Measurements from ENCODE around the gene HNRNPDL.
"Not testable (repeated sequence)": the region's sequence is repeated elsewhere in the genome, so short reads cannot be mapped to it uniquely, and the experiment has no call there.

The HNRNPDL gene

DNA sequence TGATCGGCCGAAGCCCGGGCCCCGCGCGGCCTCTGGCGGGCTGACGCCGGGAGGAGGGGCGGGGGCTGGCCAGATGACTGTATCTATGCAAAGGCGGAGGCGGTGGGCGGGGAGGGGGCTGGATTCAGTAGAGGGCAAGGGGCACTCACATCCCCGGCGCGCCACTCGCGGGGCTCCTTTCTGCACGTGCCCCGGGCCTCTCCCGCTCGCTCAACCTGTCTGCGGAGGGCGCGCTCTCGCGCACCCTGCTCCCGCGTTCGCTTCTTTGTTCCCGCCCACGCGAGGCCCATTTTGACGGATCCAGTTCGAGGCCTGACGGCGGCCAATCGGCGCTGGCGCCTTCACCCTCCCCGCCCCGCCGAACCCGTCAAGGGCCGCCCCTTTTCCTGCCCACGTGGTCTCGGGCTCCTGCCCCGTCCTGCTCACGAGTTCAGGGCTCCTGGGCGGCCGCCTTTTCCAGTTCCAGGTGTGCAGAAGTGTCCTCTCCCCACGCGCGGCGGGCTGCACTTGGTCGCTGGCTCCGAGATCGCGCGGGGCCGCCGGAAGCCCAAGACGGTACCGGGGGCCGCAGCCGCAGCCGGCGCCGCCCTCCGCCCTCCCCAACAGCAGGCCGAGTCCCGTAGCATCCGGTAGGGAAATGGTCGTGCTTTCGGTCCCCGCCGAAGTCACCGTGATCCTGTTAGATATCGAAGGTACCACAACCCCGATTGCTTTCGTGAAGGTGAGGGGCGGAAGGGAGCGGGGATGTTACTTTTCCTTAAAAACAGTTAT is at the start of gene HNRNPDL, which contains the start of gene ENOPH1:
Gene HNRNPDL (minus strand): TSS at position 270 of the 771 bp plus-strand sequence. CDS start 772 bp downstream, outside the sequence.
Gene ENOPH1 (plus strand): TSS at position 398 of the 771 bp plus-strand sequence. CDS start 240 bp downstream, at position 638.
- peak within 1 kb of the TSS; percentile 67 to 97 (median 87) for H3K4me3 ChIP-seq
- H3K27ac ChIP-seq = peak within 1 kb of the TSS; percentile 93 to 100 (median 98)

- no peak overlapping the region for H3K4me3 ChIP-seq
- H3K27ac ChIP-seq = no peak overlapping the region
Observed at GRCh38 chr4:82479562-82479961, 49.3 kb upstream of the HNRNPDL start.

GRCh38 chr4:82477469-82477868 is 47.2 kb upstream of the HNRNPDL start:
- not testable (repeated sequence) for H3K4me3 ChIP-seq, H3K27ac ChIP-seq

DNA sequence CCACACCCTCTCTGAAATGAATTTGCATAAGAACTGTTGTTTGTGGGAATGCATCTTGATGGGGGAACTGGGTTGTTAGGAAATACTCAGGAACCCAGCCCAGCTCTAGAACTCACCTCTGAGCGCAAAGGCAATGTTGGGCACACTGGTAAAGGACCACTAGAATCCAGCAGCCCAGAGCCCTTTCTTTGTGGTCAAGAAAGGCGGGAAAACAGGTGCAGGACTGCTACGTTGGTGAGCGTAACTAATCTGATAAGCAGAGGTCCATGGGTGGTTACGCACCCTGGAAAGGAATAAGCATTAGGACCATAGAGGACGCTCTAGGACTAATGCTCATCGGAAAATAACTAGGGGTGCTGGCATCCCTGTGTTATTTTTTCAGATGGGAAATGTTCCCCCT is 45.7 kb upstream of the HNRNPDL start:
- not testable (repeated sequence) for H3K4me3 ChIP-seq, H3K27ac ChIP-seq

- H3K4me3 ChIP-seq = no peak overlapping the region
- H3K27ac ChIP-seq = no peak overlapping the region
Observed at GRCh38 chr4:82473621-82474164, 43.4 kb upstream of the HNRNPDL start.

GRCh38 chr4:82473080-82473479 is 42.8 kb upstream of the HNRNPDL start:
- H3K4me3 ChIP-seq, H3K27ac ChIP-seq: not testable (repeated sequence)

- no peak overlapping the region for H3K4me3 ChIP-seq
- no peak overlapping the region for H3K27ac ChIP-seq
Observed at GRCh38 chr4:82469791-82470345, 39.6 kb upstream of the HNRNPDL start.

DNA sequence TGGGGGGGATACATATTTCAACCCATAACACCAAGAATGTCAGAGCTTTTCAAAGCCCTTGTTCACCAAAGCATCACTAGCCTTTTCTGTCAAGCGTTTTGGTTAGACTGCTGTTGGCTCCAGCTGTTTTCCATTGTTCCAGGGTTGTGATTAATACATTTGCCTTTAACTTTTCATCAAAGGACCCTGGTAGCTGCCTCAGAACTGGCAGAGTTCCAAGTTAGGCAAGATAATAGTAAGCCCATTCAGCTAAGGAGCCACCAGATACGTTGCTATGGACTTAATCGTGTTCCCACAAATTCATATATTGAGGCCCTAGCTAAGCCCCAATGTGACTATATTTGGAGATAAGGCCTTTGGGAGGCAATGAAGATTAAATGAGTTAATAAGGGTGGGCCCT is 37.2 kb upstream of the HNRNPDL start:
- no peak overlapping the region for H3K27ac ChIP-seq
- no peak overlapping the region for H3K4me3 ChIP-seq

DNA sequence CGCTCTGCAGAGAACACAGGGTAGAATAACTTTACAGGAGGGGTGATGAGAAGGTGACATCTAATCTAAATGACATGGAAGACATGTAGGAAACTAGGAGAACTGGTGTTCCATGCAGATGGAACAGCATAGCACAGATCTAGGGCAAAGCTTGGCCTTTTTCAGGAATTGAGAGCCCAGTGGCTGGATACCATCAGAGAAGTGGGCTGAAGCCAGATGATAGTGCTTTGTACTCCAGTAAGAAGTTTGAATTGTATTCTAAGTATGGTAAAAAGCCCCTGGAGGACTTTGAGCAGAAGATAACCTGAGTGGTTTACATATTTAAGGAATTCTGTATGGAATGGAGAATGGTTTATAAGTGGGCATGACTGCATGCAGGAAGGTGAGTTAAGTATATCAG is 33.0 kb upstream of the HNRNPDL start:
- H3K27ac ChIP-seq = no peak overlapping the region
- no peak overlapping the region for H3K4me3 ChIP-seq

- no peak overlapping the region for H3K27ac ChIP-seq
- H3K4me3 ChIP-seq = no peak overlapping the region
Observed at GRCh38 chr4:82462415-82462831, 32.2 kb upstream of the HNRNPDL start.

DNA sequence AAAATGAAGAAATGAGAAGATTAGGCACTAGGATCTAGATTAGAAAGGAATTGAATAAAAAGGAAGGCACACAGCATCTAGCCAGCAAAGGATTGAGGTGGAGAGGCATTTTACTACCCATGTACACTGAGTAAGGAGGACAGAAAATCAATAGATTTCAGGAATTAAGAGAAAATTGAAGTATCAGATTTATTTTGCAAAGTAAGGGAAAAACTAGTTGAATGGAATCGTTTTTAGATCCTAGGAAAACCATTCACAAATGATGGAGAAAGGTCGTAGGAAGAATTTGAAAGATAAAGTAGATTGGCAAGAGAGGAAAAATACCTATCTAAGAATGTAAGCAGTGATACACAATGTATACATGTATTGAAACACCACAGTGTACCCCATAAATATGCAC is 31.4 kb upstream of the HNRNPDL start:
- no peak overlapping the region for H3K27ac ChIP-seq

DNA sequence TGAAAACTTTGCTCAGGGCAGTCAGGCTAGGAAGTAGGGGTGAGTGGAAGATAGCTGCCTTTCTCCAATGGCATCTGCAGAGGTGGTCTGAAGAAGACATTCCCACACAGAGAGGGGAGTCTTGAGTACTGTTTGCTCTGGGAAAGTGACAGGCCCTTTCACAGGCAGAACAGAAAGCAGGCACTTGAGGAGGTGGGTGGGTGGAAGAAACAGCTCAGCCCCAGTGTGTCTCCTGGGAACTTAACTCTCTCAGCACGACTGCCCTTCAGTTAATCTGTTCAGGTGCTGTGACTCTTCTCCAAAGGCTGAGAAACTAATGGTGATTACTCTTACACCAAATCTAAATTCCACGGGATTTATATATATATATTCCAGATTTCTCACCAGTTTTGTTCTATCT is 28.5 kb upstream of the HNRNPDL start:
- Histone ChIP-seq H3K27ac (no peak overlapping the region), H3K4me3 (no peak overlapping the region)

More for the DNA sequence above, 31.4 kb upstream of the HNRNPDL start:
- H3K4me3 ChIP-seq = no peak overlapping the region

DNA sequence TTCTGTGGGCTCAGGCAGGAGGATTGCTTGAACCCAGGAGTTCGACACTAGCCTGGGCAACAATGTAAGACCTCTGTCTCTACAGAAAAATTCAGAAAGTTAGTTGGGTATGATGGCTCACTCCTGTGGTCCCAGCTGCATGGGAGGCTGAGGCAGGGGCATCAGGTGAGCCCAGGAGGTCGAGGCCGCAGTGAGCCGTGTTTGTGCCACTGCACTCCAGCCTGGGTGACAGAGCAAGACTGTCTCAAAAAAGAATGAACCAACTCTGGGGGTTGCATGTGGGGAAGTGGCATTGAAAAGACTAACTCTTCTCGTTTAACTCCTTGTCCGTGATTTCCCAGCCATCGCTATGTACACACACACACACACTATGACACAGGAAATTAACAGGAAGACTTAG is 27.0 kb upstream of the HNRNPDL start:
- Histone ChIP-seq H3K27ac (no peak overlapping the region), H3K4me3 (no peak overlapping the region)

DNA sequence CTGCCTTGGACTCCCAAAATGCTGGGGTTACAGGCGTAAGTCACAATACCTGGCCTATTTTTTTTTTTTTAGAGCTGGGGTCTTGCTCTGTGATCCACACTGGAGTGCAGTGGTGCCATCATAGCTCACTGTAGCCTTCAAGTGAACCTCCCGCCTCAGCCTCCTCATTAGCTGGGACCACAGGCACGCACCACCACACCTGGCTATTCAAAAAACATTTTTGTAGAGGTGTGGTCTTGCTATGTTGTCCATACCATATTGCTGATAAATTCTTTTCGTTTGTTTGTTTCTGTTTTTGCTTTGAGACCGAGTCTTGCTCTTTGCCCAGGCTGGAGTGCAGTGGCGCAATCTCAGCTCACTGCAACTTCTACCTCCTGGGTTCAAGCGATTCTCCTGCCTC is 21.8 kb upstream of the HNRNPDL start:
- no peak overlapping the region for H3K27ac ChIP-seq
- no peak overlapping the region for H3K4me3 ChIP-seq

GRCh38 chr4:82450966-82451755 is 20.9 kb upstream of the HNRNPDL start:
- Histone ChIP-seq H3K4me3 (no peak overlapping the region), H3K27ac (peak overlapping the region in 1 of 21 experiments; percentile 4)

DNA sequence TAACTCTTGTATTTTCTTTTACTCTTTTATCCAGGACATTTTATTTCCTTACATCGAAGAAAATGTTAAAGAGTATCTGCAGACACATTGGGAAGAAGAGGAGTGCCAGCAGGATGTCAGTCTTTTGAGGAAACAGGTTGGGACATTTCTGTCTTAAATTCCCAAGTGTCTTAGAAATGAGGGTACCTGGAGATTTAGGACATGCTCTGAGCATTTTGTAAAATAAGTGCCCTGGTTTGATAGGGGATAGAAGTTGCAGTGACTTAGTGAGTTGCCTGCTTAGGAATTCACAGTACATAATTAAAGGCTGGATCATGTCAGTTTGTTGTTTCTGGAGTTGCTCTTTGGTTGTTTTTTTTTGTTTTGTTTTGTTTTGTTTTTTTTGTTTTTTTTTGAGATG is 17.6 kb upstream of the HNRNPDL start:
- H3K4me3 ChIP-seq = no peak overlapping the region
- no peak overlapping the region for H3K27ac ChIP-seq

DNA sequence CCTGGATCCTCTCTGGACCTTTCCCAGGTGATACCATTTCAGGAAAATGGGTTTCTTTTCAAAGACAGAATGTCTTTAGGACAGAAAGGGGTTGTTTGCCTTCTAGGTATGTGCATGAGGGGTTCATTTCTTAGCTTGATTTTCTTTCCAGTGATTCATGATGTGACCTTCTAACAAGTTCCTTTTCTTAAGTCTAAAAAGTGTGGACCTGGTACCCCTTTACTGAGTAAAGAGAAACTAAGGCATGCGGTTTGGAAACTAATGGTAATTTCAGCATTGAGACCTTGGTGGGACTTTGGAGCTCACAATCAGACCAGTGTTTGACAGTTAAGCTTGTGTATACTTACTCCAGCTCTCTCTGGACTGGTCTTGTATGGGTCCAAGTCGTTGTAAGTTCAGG is 8.8 kb upstream of the HNRNPDL start:
- H3K27ac ChIP-seq = no peak overlapping the region

DNA sequence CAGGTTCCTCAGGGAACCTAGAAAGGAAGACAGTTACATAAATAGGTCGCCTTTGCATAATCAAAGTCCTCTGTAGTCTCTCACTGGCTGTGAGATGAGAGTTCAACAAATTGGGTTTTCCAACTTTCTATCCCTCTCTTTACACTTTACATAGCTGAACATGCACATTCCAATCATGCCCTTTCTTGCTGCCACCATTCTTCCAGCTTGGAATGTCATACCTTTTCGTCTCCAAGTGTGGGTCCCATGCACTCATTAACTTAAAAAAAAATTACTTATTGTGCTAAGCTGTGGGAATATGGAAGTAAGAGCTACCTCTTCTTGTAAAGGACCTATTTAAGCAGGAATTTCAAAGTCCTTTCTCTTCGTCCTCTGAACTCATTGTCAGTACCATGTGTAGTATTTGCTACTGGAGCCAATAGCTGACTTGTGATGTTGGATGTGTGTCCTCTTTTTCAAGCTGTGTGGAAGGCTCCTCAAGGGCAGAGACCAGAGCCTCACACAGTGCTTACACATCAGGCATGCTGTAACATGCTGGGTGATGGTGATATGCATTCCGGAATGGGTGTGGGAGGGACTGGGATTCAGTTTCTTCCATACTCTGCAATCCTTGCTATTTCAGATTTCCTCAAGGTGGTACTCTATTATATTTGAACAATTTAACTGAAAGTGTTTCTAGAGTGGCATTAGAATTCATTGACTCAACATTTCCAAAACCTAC is 7.2 kb upstream of the HNRNPDL start:
- H3K4me3 ChIP-seq = no peak overlapping the region
- peak overlapping the region in 4 of 21 experiments; percentile 2 to 42 (median 28) for H3K27ac ChIP-seq

More for the DNA sequence above, 8.8 kb upstream of the HNRNPDL start:
- H3K4me3 ChIP-seq = no peak overlapping the region

DNA sequence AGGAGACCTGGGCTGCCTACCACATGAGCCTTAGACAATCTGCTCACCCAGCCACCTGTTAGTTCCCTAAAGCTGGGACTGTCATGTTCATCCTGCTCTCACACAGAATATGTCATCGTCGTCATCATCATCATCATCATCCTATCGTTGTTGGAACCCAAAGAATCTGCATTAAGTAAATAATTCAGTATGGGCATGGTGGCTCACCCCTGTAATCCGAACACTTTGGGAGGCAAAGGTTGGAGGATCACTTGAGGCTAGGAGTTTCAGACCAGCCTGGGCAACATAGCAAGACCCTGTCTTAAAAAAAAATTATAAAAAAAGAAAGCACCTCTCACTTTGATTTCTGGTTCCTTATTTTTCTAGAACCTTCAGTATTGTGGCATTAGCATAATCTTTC is 6.5 kb upstream of the HNRNPDL start:
- Histone ChIP-seq H3K27ac (peak overlapping the region in 3 of 21 experiments; percentile 2 to 42 (median 36)), H3K4me3 (no peak overlapping the region)

DNA sequence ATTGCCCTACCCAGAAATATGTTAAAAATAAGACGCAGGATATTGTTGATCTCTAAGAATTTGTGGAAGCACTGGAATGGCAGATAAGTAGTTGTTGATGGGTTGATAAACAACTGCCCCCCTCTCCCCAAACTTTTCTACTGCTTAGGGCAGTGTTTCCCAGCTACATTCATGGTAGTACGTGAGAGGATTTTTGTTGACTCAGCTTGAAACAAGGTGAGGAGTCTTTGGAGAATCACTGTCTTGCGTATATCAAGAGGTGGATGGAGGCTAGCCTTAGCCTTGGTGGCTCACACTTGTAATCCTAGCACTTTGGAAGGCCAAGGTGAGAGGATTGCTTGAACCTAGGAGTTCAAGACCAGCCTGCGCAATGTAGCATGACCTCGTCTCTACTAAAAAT is 5.9 kb upstream of the HNRNPDL start:
- Histone ChIP-seq H3K4me3 (no peak overlapping the region), H3K27ac (no peak overlapping the region)
